ENCODE data around the gene TATDN2.

The TATDN2 gene

DNA sequence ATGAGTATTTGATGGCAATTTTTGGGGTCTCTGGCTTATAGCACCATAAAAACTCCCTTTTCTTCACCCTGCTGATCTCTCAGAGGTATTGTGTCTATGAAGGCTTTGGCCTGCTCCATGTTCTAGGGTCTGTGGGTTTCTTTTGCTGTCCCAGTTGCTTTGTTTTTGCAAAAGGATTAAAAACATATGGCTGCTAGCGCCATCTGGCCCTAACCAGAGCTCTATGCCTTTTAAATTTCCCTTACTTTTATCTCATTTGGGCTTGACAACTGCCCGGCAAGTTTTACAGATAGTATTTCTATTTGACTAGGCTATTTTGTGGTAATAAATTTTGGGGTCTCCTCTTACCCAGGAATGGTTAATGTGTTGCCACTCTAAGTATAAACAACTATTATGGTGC is 50.9 kb downstream of the TATDN2 start:
- Histone ChIP-seq H3K79me2 (no peaks in the 10 kb centered on the region), H3K4me2 (ENCODE audit: low read length) (no peak overlapping the region), H3K4me3 (ENCODE audit: low read depth, low read length) (no peak overlapping the region), H3K9ac (no peak overlapping the region), H3K9me3 (ENCODE audit: control insufficient read depth, low read length) (no peaks in the 10 kb centered on the region), H3K27ac (no peak overlapping the region), H3K36me3 (ENCODE audit: control insufficient read depth, insufficient read depth, low read length) (no peaks in the 10 kb centered on the region), H3K27me3 (ENCODE audit: control insufficient read depth, insufficient read depth, low read length) (no peaks in the 10 kb centered on the region), H3K4me1 (no peaks in the 10 kb centered on the region), H2AFZ (no peak overlapping the region)
- TF ChIP-seq CTCF (IDR thresholded peaks at IDR 0.05) = no peak

DNA sequence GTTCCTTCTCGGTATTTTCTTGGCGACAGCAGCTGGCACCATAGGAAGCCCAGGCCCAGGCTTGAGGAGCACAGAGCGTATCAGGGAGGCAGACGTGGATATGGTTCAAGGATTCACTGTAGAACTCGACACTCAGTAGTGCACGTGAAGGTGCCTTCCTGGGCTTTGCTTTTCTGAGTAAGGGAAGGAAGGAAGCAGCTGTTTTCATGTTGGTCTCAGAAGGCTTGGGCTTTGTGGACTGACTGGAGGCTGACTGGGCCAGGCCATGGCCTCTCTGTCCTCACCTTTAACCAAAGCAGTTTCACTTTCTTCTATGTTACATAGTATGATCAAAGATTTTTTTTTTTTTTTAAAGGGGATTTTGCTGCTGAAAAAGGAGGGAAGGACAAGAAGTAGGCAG is 51.4 kb downstream of the TATDN2 start:
- Histone ChIP-seq H3K4me2 (ENCODE audit: low read length) (no peak overlapping the region), H3K4me1 (no peaks in the 10 kb centered on the region), H3K9ac (no peak overlapping the region), H3K4me3 (ENCODE audit: low read depth, low read length) (no peak overlapping the region), H3K27me3 (ENCODE audit: control insufficient read depth, insufficient read depth, low read length) (no peaks in the 10 kb centered on the region), H3K27ac (no peak overlapping the region), H3K79me2 (no peaks in the 10 kb centered on the region), H3K9me3 (ENCODE audit: control insufficient read depth, low read length) (no peaks in the 10 kb centered on the region), H2AFZ (no peak overlapping the region), H3K36me3 (ENCODE audit: control insufficient read depth, insufficient read depth, low read length) (no peaks in the 10 kb centered on the region)
- TF ChIP-seq CTCF (IDR thresholded peaks at IDR 0.05) = no peak

DNA sequence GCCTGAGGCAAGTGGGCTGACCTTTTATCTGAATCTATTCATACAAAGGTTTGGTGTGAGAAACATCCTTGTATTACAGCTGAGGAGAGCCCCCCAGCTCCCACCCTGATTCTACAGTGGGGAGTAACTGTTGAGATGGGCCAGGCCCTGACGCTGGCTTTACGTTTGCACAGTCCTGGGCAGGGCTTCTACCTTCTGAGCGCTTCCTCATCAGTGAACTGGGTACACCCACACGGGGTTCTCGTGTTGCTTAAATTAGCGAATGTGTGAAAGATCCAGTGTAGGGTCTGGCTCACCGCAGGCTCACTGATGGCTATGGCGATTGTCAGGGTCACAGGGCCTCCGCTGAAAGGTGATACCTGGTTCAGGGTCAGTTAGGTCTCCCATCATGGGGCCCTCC is 51.8 kb downstream of the TATDN2 start:
- no peak overlapping the region for H3K4me2 ChIP-seq (ENCODE audit: low read length)
- H3K27me3 ChIP-seq (ENCODE audit: control insufficient read depth, insufficient read depth, low read length) = no peaks in the 10 kb centered on the region
- no peak overlapping the region for H3K4me3 ChIP-seq (ENCODE audit: low read depth, low read length)
- no peaks in the 10 kb centered on the region for H3K9me3 ChIP-seq (ENCODE audit: control insufficient read depth, low read length)
- H3K36me3 ChIP-seq (ENCODE audit: control insufficient read depth, insufficient read depth, low read length) = no peaks in the 10 kb centered on the region
- H3K4me1 ChIP-seq = no peaks in the 10 kb centered on the region
- no peaks in the 10 kb centered on the region for H3K79me2 ChIP-seq
- H3K9ac ChIP-seq = no peak overlapping the region
- no peak overlapping the region for H2AFZ ChIP-seq
- TF ChIP-seq CTCF (IDR thresholded peaks at IDR 0.05) = no peak
- H3K27ac ChIP-seq = no peak overlapping the region

GRCh38 chr3:10303105-10303504 is 54.8 kb downstream of the TATDN2 start:
- Histone ChIP-seq H3K79me2 (peaks cover 5% of the 10 kb centered on the region), H3K4me3 (ENCODE audit: low read depth, low read length) (no peak overlapping the region), H3K4me1 (no peaks in the 10 kb centered on the region), H3K36me3 (ENCODE audit: control insufficient read depth, insufficient read depth, low read length) (no peaks in the 10 kb centered on the region), H3K27ac (no peak overlapping the region), H3K4me2 (ENCODE audit: low read length) (no peak overlapping the region), H3K27me3 (ENCODE audit: control insufficient read depth, insufficient read depth, low read length) (no peaks in the 10 kb centered on the region), H3K9me3 (ENCODE audit: control insufficient read depth, low read length) (no peaks in the 10 kb centered on the region), H3K9ac (no peak overlapping the region), H2AFZ (no peak overlapping the region)
- TF ChIP-seq CTCF (IDR thresholded peaks at IDR 0.05) = no peak

DNA sequence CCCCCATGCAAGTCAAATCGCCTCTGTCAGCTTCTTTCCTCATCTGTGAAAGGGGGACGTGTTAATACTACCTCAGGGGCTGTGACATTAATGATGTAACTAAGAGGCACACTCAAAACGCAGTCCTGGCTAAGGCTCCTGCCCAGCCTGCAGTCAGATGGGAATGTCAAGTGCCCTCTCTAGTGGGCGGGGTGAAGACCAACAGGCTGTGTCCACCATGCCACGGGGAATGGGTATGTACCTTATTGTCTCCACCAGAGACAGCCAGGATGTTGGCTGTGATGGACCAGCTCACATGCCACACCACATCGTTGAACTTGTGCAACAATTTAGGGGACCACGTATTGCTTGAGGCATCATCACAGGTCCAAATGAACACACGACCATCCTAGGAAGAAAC is 55.5 kb downstream of the TATDN2 start:
- no peaks in the 10 kb centered on the region for H3K27me3 ChIP-seq (ENCODE audit: control insufficient read depth, insufficient read depth, low read length)
- H3K4me3 ChIP-seq (ENCODE audit: low read depth, low read length) = no peak overlapping the region
- peaks cover 5% of the 10 kb centered on the region for H3K79me2 ChIP-seq
- no peak overlapping the region for H3K4me2 ChIP-seq (ENCODE audit: low read length)
- H3K9me3 ChIP-seq (ENCODE audit: control insufficient read depth, low read length) = no peaks in the 10 kb centered on the region
- TF ChIP-seq CTCF (IDR thresholded peaks at IDR 0.05) = no peak
- no peak overlapping the region for H3K9ac ChIP-seq
- H3K4me1 ChIP-seq = no peaks in the 10 kb centered on the region
- no peak overlapping the region for H3K27ac ChIP-seq
- no peaks in the 10 kb centered on the region for H3K36me3 ChIP-seq (ENCODE audit: control insufficient read depth, insufficient read depth, low read length)
- no peak overlapping the region for H2AFZ ChIP-seq

All from parathyroid adenoma (tissue), 2 donors.